HG02970 (cell line): ENCODE measurements around the gene PCDHA12.
"Not testable (repeated sequence)": the region's sequence is repeated elsewhere in the genome, so short reads cannot be mapped to it uniquely, and the experiment has no call there.

Experiments
- ATAC-seq: cut with Tn5 transposase; IDR thresholded peaks from one replicate; pipeline ENCODE4 v1.9.1; 2021; ENCODE audit warnings: mild to moderate bottlenecking, moderate library complexity, moderate number of reproducible peaks; ENCODE audit not compliant: unreplicated experiment, low FRiP score

PCDHA12 gene

GRCh38 chr5:140875085-140876065 lies at the start of gene PCDHA12:
Gene PCDHA12, plus strand, starts transcription at chr5:140875308. Its CDS starts 165 bp downstream, at chr5:140875473.
- no peak for ATAC-seq

GRCh38 chr5:140827704-140828361 lies 47.3 kb upstream of the PCDHA12 start, which contains the start of gene PCDHA6:
Gene PCDHA6, plus strand, starts transcription at chr5:140827960. Its CDS starts 132 bp downstream, at chr5:140828092.
- no peak for ATAC-seq

GRCh38 chr5:140828362-140828737 lies 46.8 kb upstream of the PCDHA12 start:
- ATAC-seq, result no peak

- not testable (repeated sequence) for ATAC-seq
Observed at GRCh38 chr5:140829511-140830501, 45.3 kb upstream of the PCDHA12 start.

- no peak for ATAC-seq
Observed at GRCh38 chr5:140833993-140834392, 41.1 kb upstream of the PCDHA12 start, which contains the start of gene PCDHA7. Gene PCDHA7, plus strand, starts transcription at chr5:140834269. Its CDS starts 115 bp downstream, at chr5:140834384.

- not testable (repeated sequence) for ATAC-seq
Observed at GRCh38 chr5:140834439-140835008, 40.6 kb upstream of the PCDHA12 start.

GRCh38 chr5:140835622-140836510 lies 39.2 kb upstream of the PCDHA12 start:
- ATAC-seq, result no peak

GRCh38 chr5:140840978-140841962 lies 33.8 kb upstream of the PCDHA12 start, which contains the start of gene PCDHA8:
Gene PCDHA8, plus strand, starts transcription at chr5:140841187. Its CDS starts 135 bp downstream, at chr5:140841322.
- no peak for ATAC-seq

GRCh38 chr5:140842798-140843733 lies 32.0 kb upstream of the PCDHA12 start:
- ATAC-seq, result no peak

- ATAC-seq, result not testable (repeated sequence)
Observed at GRCh38 chr5:140848139-140849102, 26.7 kb upstream of the PCDHA12 start, which contains the start of gene PCDHA9. Gene PCDHA9, plus strand, starts transcription at chr5:140848382. Its CDS starts 114 bp downstream, at chr5:140848496.

- ATAC-seq, result not testable (repeated sequence)
Observed at GRCh38 chr5:140849831-140850634, 25.1 kb upstream of the PCDHA12 start.

GRCh38 chr5:140855772-140856674 lies 19.1 kb upstream of the PCDHA12 start, which contains the start of gene PCDHA10:
Gene PCDHA10, plus strand, starts transcription at chr5:140855897. Its CDS starts 152 bp downstream, at chr5:140856049.
- no peak for ATAC-seq
